Forelimb muscle (tissue), 1 donor: ENCODE results near the gene ZCCHC7. TPM values are rescaled to one million over a fixed set of nuclear protein-coding genes. Genes with fewer than 3 reads are reported as not detected.
"Not testable (repeated sequence)": the region's sequence is repeated elsewhere in the genome, so short reads cannot be mapped to it uniquely, and the experiment has no call there.

ENCODE experiments used
- DNase-seq: peaks from one replicate; pipeline ENCODE4 v3.0.0-alpha.2; 2013; ENCODE audit warnings: low read depth
- polyA plus RNA-seq: library from polyadenylated mRNA; unstranded; fragments of 120-200 nt; gene quantifications from one replicate; pipeline ENCODE4 v1.2.1, GENCODE V29; 2013; ENCODE audit not compliant: insufficient read length

ZCCHC7 gene
- polyA plus RNA-seq, 1 donor = 12.3 TPM

DNA sequence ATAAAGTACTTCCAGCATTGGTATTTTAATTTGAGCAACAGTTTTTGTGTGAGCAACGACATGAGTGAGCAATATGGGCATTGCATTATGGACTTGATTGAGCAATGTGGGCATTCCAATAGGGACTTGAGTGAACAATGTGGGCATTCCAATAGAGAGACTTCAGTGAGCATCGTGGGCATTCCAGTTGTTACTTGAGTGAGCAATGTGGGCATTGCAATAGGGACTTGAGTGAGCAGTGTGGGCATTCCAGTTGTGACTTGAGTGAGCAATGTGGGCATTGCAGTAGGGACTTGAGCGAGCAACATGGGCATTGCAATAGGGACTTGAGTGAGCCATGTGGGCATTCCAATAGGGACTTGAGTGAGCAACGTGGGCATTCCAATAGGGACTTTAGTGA is 52.2 kb downstream of the ZCCHC7 start:
- no peak for DNase-seq

DNA sequence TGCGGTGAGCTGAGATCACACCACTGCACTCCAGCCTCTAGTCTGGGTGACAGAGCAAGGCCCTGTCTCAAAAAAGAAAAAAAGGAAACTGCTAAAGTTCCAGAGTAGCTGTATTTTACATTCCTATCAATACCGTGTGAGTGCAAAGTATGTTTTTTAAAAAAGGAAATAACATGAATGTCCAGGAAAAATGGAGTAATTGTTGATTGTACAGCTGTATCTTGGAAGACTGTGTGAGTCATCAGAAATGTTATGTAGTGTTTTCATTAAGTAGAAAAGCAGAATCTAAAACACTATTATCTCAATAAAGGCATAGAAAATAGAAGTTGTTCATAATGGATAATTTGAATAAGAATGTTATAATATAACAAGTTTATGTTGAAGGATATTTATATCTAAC is 53.9 kb downstream of the ZCCHC7 start:
- no peak for DNase-seq

DNA sequence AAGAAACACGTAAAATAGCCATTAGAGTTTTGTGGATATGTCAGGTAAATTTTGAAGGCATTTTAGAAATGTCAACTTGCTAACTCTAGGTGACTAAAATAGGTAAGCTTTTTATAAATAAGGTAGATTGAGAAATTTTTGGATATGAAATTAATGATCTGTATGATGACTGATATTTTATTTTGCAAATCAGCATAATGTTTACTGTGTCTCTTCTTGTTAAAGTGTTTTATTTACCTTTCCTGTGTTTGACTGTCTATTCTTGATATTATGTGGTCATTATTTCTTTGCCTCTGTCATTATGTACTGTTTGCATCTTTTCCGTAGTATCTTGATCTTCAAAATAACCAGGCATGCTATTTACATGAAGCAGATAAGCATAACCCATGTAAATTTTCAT is 58.4 kb downstream of the ZCCHC7 start:
- DNase-seq = no peak

DNA sequence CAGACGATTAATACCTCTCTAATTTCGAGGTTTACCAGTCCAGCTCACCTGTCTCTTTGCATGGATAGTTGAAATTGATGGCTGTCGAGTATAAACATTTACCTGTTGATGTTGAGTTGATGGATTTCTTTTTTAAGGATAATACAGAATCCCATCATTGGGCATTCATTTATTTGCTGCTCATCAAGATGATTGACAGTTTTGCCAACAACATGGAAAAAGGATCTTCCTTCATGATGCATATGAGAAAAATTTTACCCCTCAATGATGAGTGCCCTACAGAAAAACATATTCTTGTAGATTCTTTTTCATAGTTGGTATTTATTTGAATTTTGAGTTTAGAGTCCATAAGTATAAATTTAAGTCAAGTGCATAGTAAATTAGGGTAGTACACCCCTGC is 59.2 kb downstream of the ZCCHC7 start:
- no peak for DNase-seq

DNA sequence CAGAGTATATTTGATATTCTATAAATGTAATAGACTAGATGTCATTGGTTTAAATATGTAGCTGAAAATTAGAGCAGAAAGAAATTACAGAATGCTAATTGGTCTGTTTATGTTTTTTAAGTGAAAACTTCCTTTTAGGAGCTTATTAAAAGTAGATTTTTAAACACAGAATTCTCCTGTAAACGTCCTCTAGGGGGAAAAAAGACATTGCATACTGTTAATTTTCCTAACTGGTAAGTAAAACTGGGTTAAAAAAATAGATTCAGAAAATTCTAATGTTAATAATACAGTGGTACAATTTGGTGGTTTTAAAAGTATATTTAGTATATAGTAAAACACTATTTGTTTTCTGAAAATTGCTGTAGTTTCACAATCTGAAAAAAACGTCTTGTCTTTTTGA is 59.8 kb downstream of the ZCCHC7 start:
- DNase-seq = no peak

DNA sequence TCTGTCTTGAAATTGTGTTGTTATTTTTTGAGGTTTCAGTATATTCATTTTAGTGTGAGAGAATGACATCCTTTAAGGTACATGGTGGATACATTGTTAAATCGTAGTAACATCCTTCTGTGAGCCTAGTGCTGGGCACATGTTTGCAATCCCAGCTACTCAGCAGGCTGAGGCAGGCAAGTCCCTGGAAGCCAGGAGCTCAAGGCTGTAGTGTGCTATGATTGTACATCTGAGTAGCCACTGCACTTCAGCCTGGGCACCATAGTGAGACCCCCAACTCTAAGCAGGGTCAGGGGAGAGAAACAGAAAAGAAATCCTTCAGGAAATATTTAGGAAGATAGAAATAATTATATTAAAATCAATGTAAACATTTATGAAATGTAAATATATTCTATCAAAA is 62.3 kb downstream of the ZCCHC7 start:
- no peak for DNase-seq

DNA sequence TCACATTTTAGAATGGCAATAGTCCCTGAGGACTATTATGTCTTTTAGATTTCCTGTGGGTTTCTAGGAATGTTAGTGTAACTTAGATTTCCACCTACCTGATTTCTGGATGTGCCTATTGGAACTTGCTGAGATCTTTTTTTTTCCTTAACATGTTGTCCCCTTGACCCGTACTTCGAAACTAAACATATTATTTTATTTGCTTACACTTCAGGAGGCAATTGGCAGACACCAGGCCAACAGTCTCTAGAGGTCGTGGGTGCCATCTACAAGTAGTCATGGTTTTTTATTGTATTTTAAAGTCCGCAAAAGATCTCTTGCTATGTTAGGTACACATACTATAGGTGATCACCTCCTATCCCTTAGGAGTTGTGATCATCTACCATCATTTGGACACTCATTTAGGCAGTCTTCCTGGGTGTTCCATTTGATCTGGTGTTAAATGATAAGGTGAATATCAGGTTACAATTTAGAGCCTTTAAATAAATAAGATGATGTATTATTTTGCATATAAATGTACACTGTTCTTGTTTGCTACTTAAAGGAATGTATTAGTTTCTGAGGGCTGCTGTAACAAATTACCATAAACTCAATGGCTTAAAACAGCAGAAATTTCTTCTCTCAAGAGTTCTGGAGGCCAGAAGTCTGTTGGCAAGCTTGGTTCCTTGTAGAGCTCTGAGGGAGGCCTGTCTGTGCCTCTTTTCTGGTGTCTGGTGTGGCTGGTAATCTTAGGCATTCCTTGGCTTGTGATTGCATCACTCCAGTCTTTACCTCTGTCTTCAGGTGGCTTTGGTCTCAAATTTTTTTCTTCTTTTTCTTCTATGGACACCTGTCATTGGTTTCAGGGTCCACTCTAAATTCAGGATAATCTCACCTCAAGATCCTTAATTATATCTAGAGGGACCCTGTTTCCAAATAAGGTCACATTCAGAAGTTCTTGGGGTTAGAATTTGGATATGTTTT is 64.8 kb downstream of the ZCCHC7 start:
- no peak for DNase-seq

DNA sequence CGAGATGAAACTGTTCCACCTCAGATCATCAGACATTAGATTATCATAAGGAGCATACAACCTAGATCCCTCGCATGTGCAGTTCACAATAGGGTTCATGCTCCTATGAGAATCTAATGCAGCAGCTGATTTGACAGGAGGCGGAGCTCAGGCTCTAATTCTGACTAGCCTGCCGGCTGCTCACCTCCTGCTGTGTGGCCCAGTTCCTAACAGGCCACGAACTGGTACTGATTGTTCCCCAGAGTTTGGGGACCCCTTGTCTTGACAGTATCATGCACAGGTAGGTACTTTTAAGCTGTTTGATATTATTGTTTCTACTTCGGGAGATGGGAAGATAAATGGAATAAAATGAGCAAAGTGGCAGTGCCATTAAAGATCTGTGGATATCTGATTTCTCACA is 66.9 kb downstream of the ZCCHC7 start:
- no peak for DNase-seq

DNA sequence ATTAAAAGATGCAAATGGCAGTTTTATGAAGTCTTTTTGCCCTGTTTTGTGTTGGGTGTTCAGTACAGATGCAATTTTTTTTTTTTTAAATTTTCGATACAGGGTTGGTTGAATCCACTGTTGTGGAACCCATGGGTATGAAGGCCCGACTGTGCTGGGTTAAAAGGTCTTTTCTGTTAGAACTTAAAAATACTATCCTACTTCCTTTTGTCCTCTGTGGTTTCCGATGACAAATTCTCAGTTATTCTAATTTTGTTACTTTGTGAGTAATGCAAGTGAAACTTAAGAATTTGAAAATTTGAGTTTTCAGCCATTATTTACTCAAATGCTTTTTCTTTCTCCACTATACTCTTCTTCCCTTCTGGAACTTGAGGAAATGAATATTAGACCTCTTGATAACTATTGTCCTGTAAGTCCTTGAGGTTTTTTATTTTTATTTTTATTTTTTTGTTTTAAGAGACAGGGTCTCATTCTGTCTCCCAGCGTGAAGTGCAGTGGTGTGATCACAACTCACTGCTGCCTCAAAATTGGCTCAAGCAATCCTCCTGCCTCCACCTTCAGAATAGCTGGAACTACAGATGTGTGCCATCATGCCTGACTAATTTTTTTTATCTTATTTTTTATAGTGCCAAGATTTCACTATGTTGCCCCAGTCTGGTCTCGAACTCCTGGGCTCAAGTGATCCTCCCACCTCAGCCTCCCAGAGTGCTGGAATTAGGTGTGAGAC is 67.5 kb downstream of the ZCCHC7 start:
- DNase-seq = no peak

DNA sequence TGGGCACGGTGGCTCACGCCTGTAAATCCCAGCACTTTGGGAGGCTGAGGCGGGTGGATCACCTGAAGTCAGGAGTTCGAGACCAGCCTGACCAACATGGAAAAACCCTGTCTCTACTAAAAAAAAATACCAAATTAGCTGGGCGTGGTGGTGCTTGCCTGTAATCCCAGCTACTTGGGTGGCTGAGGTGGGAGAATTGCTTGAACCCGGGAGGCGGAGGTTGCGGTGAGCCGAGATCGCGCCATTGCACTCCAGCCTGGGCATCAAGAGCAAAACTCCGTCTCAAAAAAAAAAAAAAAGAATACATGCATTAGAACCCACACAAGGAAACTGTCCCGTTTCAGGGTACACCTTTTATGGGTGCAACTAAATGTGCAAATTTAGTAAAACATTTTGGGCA is 70.4 kb downstream of the ZCCHC7 start:
- DNase-seq = not testable (repeated sequence)

DNA sequence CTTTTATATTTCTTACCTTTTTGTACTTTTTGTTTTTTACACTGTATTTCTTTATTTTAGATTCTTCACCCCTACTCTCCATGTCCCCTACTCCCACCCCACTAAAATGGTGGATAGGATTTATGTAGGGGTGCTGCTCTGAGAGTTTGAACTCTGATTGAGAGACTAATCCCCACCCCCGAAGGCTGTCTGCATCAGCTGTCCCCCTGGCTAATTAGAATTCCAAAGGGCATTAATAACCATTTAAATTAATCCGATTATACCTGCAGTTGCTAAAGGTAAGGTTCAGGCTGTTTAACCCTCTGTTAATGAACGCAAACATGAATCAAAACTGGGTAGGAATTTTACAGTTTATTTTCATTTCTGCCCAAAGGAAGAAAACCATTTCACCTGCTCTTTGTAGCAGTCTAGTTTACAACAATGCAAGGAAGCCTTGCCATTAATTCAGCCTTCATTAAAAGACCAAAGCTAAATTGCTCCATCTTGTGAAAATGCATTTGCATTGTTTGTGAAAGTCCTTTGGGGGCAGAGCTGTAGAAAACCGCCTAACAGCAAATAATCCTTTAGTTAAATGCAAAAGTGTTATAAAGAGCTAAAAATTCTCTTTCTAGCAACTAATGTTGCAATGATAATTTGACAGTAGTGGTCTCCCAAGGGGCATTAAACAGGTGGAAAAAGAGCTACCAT is 71.2 kb downstream of the ZCCHC7 start:
- no peak for DNase-seq

DNA sequence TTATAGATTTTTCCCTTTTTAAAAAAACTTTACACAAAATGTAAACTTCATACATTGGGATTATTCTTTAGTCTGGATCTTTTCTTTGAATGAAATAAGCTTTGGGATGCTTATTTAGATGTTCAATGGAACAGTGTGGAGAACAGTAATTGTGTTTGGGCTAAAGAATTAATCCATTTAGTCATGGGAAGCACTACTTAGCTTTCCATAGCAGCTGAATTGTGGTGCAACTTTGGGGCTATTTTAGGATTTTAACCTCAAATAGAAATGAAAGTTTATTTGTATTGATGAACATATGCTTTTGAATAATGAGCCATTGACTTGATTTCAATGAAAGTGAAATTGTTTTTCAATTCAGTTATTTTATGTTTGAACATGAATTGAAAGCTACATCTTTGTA is 72.4 kb downstream of the ZCCHC7 start:
- no peak for DNase-seq

DNA sequence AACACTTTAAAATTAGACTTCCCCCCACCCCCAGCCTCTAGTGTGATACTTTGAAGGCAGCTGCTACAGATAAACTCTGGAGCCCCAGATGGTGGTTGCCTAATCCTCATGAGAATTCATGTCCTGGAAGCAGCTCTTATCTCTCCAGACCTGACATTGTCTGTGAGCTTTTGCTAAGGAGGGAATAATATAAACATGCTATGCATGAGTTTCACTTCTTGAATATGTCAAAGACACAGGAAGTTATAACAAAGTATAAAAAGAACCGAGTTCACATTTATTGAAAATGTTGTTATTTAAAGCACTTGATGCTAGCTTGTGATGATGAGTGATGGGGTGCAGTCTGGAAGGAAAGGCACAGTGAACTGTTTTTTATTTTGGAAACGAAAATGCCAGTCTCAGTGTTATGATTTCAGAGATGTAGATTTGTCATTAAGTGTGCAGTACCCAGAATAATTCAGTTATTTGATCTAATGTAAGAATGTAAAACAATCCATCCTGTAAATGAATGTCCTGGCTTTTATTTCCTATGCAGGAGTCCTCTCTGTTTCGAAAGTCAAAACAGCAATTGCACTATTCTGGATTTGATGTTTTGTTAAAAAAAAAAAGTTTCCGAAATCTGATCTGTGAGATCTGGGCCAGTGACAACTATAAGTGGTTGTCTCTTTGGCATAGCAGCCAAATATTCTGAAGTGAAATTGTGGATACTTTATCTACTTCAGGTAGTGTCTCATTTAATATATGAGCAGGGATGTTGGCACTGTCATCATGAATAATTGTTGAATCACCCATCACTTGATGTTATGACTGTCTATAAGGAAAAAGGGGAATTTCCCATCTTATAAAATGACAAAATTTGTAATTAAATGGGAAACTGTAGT is 77.0 kb downstream of the ZCCHC7 start:
- DNase-seq = no peak

DNA sequence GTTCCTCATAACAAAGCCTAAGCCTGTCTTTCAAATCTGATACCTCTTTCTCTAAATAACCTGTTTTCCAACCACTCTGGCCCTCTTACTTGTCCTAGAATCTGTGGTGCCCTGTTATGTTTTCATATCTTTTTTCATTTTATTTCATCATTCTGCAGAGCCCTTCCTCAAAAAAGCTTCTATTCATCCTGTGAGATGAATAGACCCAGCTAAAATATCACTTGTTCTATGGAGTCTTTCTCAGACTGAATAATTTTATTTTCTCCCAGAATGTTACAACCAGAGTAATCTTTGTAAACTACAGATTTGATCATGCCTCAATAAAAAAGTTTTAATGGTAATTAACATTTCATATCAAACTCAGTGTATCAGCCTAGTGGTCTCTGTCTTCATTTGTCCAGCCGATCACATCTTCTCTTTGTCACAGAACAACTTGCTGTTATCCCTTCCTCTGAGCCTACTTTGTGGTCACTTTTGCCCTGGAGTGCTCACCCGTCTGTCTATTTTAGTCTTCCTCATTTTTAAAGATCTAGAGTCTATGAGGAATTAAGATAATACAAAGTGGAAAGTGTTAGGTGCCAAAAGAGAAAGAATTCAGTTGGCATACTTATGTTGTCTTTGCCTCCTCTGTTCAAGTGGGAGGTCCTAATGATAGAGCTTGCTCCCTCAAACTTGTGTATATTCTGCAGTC is 77.8 kb downstream of the ZCCHC7 start:
- DNase-seq = no peak

DNA sequence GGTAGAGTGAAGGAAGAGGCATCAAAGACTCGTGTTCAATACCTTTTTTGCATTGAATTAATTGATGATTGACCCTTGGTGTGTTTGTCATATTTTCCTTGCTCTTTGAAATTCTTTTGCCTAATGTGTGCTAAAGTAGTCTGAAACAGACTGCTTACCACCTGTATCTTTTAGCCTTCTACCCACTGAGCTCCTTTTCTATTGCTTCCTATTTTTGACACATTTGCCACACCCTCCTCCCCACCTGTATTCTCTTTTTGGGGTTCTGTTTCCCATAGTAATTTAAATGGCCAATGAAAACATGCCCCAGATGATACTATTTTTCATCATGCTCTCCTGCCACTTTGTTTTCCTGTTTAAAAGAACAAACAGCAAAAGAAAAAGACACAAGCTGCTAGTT is 78.5 kb downstream of the ZCCHC7 start:
- no peak for DNase-seq

DNA sequence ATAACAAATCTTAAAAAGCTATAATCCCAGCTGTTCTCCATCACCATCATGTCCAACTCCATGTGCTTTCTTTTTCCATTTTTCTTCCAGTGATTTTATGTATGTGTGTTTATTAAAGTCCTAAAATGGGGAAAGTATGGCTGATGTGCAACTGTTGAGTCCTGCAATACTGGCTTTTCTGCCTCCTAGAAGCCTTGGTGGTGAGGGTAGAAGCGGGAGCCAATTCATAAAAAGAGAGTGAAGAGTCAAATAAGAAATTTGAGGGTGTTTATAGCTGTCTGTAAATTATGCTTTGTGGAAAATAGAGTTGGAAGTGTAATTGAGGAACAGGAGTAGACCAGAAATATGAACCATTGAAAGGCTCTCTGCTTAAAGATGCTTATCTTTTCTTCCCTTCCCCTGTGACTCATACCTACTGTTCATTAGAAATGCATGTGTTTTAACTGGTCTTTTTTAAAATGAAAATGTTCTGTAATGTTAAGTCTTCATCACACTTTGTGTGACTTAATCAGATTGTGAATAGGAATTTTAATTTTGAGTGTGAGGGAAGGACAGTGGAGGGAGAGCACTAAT is 80.1 kb downstream of the ZCCHC7 start:
- no peak for DNase-seq

DNA sequence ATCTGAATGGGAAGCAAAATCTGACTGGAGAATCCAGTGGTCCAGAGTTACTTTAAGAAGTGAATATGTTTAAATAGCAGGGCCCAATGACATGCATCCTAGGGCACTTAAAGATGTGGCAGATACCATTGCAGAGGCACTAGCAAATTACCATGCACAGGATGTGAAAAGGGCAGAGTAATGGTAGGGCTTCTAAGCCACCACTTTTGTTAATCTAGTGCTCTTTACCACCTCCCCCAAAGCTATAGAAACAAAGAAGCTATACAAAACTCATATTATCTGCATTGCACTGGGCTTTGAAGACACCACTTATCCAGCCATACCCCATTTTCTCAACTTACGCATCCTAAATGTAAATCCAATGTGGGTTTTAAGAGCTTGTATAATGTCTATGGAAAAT is 81.2 kb downstream of the ZCCHC7 start:
- no peak for DNase-seq

DNA sequence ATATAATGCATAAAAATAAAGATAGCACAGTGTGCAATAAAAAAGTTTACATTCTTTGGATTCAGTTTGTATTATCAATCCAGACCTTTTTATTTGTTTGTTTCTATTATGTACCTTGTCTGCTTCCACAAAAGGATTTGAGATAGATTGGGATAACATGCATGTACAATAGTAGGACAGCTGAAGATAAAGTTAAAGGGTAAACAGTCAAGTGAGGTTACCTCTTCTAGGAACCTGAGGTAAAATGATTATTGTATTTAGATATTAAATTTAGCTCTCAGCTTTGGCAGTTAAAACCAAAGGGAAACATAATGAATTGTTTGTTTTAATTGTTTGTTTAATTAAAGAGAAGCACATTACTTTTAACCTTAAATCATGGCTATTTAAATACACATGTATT is 81.7 kb downstream of the ZCCHC7 start:
- DNase-seq = no peak

DNA sequence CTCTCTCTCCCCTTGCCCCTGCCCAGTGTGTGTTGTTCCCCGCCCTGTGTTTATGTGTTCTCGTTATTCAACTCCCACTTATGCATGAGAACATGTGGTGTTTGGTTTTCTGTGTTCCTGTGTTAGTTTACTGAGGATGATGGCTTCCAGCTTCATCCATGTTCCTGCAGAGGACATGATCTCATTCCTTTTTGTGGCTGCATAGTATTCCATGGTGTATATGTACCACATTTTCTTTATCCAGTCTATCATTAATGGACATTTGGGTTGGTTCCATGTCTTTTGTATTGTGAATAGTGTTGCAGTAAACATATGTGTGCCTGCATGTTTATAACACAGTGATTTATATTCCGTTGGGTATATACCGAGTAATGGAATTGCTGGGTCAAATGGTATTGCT is 83.1 kb downstream of the ZCCHC7 start:
- DNase-seq = not testable (repeated sequence)

DNA sequence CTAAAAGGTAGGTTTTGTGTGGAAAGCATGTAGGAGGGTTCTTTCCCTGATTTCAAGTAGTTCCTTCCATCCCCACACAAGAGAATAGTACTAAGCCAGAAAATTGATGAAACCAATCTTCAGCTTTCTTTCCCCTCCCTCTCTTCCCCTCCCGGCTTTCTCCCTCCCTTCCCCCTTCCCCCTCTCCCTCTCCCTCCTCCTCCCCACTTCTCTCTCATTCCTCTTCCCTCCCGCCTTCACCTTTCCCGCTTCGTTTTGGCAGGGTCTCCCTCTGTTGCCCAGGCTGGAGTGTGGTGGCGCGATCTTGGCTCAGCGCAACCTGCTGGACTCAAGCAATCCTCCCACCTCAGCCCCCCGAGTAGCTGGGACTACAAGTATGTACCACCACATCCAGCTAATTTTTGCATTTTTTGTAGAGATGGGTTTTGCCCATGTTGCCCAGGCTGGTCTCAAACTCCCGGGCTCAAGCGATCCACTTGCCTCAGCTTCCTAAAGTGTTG is 85.8 kb downstream of the ZCCHC7 start:
- DNase-seq = no peak
